T-helper 9 cell (primary cell): Measurements from ENCODE around the gene R3HDM4.

Experiments used
- DNase-seq: peaks from one replicate; pipeline ENCODE4 v3.0.0-alpha.2; 2020

The R3HDM4 gene

DNA sequence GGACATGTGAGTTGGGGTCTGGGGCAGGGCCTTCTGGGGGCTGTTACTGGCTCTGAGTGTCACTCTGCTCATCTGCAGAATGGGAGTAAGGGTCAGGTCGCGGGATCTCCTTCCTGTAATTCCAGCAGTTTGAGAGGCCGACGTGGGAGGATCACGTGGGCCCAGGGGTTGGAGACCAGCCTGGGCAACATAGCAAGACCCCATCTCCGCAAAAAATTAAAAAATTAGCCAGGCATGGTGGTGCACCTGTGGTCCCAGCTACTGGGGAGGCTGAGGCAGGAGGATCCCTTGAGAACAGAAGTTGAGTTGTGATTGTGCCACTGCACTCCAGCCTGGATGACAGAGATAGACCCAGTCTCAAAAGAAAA, 16.9 kb upstream of the R3HDM4 start:
- no peak for DNase-seq

GRCh38 chr19:929203-929890, 16.3 kb upstream of the R3HDM4 start:
- no peak for DNase-seq

DNA sequence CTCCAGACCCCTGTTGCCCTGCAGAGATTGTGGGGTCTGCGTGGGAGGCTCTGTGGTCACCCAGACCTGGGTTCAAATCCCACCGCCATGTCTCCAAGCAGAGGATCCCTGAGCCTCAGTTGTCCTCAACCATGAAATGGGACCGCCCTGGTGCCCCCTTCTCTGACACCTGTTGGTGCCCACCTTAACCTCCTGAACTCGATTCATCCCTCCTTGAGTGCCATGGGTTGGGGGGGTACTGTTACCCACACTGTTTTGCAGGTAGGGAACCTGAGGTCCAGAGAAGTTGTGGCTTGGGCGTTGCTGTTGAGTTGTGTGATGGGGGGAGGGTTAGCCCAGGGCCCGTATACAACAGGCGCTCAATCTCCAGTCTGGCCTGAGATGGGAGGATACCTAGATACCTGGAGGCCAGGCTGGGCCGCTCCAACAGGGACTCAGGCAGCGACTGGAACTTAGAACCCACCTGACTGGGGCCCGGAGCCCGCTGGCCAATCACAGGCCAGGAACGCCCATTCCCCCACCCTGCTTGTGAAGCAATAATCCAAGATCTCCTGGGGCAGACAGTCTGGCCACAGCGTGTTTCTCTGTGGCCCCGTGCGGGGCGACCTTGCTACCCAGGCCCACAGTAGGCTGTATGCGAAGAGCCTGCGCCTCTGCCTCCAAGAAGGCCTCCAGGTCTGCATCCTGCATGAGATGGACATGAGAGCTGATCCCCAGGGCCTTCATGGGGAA, 15.6 kb upstream of the R3HDM4 start:
- DNase-seq: no peak

GRCh38 chr19:927780-928401, 14.9 kb upstream of the R3HDM4 start:
- no peak for DNase-seq

- no peak for DNase-seq
Measured at GRCh38 chr19:927351-927779, 14.3 kb upstream of the R3HDM4 start.

- no peak for DNase-seq
Measured at GRCh38 chr19:926589-927350, 13.8 kb upstream of the R3HDM4 start.

- no peak for DNase-seq
Measured at GRCh38 chr19:926323-926588, 13.2 kb upstream of the R3HDM4 start.

- DNase-seq: peak; percentile 60
Measured at GRCh38 chr19:925526-926322, 12.7 kb upstream of the R3HDM4 start, which contains the start of gene ARID3A. Gene ARID3A, plus strand, starts transcription at chr19:926035. Its CDS starts 3,494 bp downstream, at chr19:929529.

GRCh38 chr19:925087-925525, 12.1 kb upstream of the R3HDM4 start:
- peak; percentile 55 for DNase-seq

DNA sequence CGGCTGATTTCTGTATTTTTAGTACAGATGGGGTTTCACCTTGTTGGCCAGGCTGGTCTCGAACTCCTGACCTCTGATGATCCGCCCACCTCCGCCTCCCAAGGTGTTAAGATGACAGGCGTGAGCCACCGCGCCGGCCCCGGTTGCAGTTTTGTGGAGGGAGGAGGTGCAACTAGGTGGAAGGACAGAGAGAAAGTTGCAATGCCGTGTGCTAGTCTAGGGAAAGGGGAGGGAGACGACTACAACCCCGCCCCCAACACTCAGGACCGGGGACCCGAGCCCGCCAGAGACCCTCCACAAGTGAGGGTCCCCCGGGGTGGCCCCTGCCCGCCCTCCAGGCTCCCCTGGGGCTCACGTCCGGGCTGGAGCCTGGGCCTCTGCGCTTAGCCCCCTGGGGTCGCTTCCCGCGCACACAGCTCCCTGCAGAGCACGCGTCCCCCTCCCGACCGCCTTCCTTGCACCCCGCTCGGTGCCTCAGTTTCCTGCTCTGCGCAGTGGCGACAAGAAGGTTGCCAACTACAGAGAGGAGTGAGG, 11.6 kb upstream of the R3HDM4 start:
- DNase-seq: no peak

DNA sequence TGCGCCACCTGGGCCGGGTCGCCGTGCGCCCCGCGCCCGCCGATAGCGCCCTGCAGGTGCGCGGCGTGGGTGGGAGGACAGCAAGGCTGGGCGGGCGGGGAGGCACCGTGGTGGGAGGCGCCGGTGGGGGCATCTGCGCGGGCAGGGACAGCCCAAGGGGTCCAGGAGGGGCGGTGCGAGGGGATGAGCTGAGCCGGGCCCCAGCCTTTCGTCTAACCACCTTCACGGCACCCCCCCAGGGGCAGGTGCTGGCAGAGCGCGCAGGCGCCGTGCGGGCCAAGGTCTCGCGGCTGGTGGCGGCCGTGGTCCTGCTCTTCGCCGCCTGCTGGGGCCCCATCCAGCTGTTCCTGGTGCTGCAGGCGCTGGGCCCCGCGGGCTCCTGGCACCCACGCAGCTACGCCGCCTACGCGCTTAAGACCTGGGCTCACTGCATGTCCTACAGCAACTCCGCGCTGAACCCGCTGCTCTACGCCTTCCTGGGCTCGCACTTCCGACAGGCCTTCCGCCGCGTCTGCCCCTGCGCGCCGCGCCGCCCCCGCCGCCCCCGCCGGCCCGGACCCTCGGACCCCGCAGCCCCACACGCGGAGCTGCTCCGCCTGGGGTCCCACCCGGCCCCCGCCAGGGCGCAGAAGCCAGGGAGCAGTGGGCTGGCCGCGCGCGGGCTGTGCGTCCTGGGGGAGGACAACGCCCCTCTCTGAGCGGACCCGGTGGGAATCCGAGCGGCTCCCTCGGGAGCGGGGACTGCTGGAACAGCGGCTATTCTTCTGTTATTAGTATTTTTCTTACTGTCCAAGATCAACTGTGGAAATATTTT, 7.2 kb upstream of the R3HDM4 start:
- DNase-seq: peak; percentile 58

DNA sequence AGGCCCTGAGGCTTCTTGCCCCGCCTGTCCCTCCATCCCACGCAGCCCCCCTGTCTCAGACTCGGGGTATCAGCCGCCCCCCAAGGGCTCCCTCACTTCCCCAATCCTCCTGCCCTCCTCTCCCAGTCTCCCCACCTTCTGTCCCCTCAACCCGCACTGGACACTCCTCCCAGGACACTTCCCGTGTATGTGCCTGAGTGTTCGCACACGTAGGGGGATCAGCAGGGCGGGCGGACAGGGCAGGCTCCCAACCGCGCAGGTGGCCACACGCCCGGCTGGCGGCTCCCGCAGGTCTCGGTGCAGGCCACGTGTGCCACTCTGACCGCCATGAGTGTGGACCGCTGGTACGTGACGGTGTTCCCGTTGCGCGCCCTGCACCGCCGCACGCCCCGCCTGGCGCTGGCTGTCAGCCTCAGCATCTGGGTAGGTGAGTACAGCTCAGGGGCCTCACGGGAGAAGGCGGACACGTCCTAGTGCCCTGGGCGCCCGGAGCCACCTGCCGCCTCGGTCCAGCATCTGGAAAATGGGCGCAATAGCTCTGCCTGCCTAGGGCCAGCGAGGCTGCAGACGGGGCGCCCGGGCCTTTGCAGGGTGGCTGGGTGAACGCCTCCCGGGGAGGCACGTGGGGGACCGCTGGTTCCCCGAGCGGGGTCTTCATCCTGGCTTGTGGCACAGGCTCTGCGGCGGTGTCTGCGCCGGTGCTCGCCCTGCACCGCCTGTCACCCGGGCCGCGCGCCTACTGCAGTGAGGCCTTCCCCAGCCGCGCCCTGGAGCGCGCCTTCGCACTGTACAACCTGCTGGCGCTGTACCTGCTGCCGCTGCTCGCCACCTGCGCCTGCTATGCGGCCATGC, 6.4 kb upstream of the R3HDM4 start:
- DNase-seq: no peak

- no peak for DNase-seq
Measured at GRCh38 chr19:918481-919198, 5.6 kb upstream of the R3HDM4 start.

GRCh38 chr19:918152-918437, 5.1 kb upstream of the R3HDM4 start:
- no peak for DNase-seq

- DNase-seq: no peak
Measured at GRCh38 chr19:917323-918151, 4.5 kb upstream of the R3HDM4 start, which contains the start of gene KISS1R. Gene KISS1R, plus strand, starts transcription at chr19:917333. Its CDS starts 170 bp downstream, at chr19:917503.

- DNase-seq: no peak
Measured at GRCh38 chr19:916645-917322, 3.8 kb upstream of the R3HDM4 start.

GRCh38 chr19:912181-913079, 589 bp downstream of the R3HDM4 start:
- peak; percentile 43 for DNase-seq
